ENCODE measurements around the gene CYP19A1.

DNA sequence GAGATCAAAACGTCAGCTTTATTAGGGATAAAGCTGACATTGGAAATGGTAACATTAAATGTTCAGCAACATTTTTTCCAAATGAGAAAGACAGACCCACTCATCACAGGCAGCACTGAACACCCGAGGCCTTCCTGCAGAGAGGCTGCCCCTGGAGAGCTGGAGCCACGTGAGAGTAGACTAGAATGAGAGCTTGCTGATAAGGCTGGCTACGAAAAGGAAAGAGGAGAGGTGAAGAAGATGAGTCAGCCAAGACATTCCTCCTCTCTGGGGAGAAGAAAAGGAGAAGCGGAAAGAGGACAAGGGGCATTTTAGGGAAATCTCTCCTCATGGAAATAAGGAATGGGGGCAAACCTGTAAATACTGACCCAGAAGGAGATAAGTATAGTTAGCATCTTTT, 7.3 kb downstream of the CYP19A1 start:
- TF ChIP-seq NR2C2 (CRISPR knock-in tag; IDR thresholded peaks at IDR 0.05) (no peak), NR2C2 (tag; IDR thresholded peaks at IDR 0.05) (no peak; the same call in 1 of the 2 replicates), EZH2 (IDR thresholded peaks at IDR 0.05; ENCODE audit: borderline replicate concordance, low read depth, low read length) (no peak), POLR2AphosphoS5 (IDR thresholded peaks at IDR 0.05; ENCODE audit: control insufficient read depth, insufficient read depth, low read depth, low read length) (no peak), ZNF707 (CRISPR knock-in tag; conservative IDR thresholded peaks at IDR 0.05) (no peak), NCOA2 (IDR thresholded peaks at IDR 0.05; ENCODE audit: partially characterized antibody in 2 of 2) (no peak), MAFK (IDR thresholded peaks at IDR 0.05; ENCODE audit: low read length) (no peak), CBX3 (IDR thresholded peaks at IDR 0.05; ENCODE audit: borderline replicate concordance in 1 of 2, low read length in 2 of 2) (no peak)
- TF ChIP-seq, protein P1, sequence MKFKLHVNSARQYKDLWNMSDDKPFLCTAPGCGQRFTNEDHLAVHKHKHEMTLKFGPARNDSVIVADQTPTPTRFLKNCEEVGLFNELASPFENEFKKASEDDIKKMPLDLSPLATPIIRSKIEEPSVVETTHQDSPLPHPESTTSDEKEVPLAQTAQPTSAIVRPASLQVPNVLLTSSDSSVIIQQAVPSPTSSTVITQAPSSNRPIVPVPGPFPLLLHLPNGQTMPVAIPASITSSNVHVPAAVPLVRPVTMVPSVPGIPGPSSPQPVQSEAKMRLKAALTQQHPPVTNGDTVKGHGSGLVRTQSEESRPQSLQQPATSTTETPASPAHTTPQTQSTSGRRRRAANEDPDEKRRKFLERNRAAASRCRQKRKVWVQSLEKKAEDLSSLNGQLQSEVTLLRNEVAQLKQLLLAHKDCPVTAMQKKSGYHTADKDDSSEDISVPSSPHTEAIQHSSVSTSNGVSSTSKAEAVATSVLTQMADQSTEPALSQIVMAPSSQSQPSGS (CRISPR knock-in tag; IDR thresholded peaks at IDR 0.05), result no peak

All from K562 (cell line).